Suprapubic skin (tissue), 3 donors: ENCODE data around the gene TMEM81.

Source experiments
- CTCF ChIP-seq, 2 donors: fragments of 200-600 bp in 1 of 2; fragments of 450-650 bp in 1 of 2; sonication (generic) in 1 of 2; IDR thresholded peaks; one replicate each; pipeline ENCODE4 v1.5.1; 2016 to 2019; ENCODE audit warnings: antibody characterized with exemption in 2 of 2, mild to moderate bottlenecking in 1 of 2, moderate library complexity in 1 of 2
- EP300 ChIP-seq: sonication (generic); formaldehyde crosslinking; IDR thresholded peaks from one replicate; pipeline ENCODE4 v1.6.1; 2017; ENCODE audit warnings: antibody characterized with exemption
- POLR2A ChIP-seq, 2 donors: fragments of 450-650 bp; IDR thresholded peaks; one replicate each; pipeline ENCODE4 v1.6.1; 2017; ENCODE audit warnings: antibody characterized with exemption in 2 of 2, mild to moderate bottlenecking in 2 of 2, moderate library complexity in 2 of 2

- TF ChIP-seq EP300 (no peak), CTCF (IDR thresholded peaks at IDR 0.05) (no peak), POLR2A (IDR thresholded peaks at IDR 0.05) (no peak)
Measured at GRCh38 chr1:205098242-205098641, 14.0 kb upstream of the TMEM81 start.
